NCI-H1092 (cell line): ENCODE data around the gene RUNDC3A.
A peak's percentile ranks its signal among the peaks of the same experiment; 100 is the strongest.
"Not testable (repeated sequence)": the region's sequence is repeated elsewhere in the genome, so short reads cannot be mapped to it uniquely, and the experiment has no call there.

Source experiments
- DNase-seq: peaks from one replicate; lab custom pipeline; 2025; lab: John Stamatoyannopoulos, UW

RUNDC3A gene

DNA sequence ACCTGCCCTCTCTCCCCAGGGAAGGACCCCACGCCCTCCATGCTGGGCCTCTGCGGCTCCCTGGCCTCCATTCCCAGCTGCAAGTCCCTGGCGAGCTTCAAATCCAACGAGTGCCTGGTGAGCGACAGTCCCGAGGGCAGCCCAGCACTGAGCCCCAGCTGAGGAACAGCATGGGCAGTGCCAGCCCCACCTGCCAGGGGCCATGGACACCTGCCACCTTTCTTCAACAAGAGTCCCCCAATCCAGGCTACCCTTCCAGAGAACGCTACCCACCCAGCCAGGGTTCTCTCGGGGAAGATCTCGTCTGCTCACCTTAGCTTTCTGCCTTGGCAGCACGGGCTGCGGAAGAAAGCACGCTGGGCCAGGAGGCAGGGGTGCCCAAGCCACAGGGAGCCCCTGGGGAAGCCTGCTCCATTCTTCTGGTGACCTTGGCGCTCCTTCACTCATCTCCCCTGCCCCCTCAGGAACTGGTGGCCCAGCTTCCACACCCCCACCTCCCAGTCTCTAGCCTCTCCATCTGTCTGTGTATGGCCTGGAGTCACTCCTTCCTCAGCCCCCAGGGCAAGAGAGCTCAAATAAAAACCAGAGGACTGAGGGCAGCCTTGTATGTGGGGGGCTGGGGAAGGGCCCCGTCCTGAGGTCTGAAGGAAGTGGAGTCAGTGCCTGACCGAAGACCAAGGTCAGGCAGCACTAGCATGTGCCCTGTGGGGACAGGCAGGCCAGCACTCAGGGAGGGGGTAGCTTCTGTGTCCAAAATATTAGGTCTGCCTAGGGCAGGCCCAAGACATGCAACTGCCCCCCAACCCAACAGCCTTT lies 9.9 kb downstream of the RUNDC3A start:
- DNase-seq = no peak

DNA sequence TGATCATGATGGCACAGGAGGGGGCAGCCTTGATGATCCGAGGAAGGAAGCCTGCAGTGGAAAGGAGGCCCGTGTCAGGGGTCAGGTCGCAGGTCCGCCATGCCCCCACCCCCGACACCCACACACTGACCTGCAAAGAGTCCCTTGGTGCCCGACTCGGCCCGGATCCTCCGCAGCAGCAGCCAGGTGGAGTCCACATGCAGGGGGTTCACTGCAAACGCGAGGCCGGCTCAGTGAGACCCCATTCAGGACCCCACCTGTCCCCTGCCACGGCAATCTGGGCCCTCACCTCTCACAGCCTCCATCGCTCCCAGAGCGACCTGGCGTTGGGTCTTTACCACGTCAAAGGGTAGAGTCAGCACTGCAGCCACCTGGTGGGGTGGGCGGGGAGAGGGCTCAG lies 11.7 kb downstream of the RUNDC3A start:
- no peak for DNase-seq

- no peak for DNase-seq
Observed at GRCh38 chr17:44321246-44322120, 13.1 kb downstream of the RUNDC3A start.

DNA sequence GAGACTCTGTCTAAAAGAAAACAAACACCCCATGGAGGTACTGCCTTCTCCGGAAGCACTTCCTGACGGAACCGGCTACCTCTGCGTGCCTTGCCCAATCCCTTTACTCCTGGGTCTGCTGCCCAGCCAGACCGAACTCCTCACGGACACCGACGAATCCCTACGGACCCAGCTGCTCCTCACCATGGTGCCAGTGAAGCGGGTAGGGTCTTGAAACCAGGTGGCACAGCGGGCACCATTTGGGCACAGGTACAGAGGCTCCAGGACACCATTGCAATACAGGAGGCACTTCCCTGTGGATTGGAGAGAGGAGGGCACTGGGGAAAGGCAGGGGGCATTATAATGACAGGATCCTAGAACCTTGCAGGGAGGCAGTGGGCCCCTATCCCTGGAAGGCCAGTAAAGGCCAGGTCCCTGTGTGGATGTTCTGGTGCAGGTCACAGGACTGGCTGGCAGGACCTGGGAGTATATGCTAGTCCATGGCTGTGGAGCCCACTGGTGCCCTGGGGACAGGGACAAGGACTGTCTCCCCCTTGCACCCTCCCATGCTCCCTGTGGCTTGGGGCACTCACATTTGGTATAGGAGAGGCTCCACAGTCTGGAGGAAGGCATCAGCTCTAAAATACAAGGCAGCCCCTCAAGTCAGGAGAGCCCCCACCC lies 14.0 kb downstream of the RUNDC3A start:
- DNase-seq = no peak

- DNase-seq = no peak
Observed at GRCh38 chr17:44323359-44324091, 15.1 kb downstream of the RUNDC3A start.

DNA sequence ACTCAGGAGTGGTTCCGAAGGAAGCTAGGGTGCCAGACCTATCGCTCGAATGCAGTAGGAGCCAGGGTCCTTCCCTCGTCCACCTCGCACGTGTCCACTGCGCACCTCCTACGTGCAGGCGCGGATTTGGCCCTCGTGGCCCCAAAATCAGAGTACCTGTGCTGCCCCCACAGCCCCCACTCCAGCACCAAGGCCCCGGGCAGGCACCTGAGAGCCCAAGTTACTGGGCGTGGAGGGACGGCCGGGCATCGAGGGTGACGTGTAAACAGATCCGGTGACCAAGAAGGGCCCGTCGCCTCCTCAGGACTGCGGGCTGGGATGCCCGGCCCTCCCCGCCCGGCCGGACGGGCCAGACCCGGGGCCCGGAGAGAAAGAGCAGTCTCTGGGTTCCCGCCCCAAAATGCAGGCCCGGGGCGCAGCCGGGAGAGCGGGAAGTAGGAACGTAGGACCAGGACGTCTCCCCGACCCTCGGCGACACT lies 15.7 kb downstream of the RUNDC3A start:
- no peak for DNase-seq

DNA sequence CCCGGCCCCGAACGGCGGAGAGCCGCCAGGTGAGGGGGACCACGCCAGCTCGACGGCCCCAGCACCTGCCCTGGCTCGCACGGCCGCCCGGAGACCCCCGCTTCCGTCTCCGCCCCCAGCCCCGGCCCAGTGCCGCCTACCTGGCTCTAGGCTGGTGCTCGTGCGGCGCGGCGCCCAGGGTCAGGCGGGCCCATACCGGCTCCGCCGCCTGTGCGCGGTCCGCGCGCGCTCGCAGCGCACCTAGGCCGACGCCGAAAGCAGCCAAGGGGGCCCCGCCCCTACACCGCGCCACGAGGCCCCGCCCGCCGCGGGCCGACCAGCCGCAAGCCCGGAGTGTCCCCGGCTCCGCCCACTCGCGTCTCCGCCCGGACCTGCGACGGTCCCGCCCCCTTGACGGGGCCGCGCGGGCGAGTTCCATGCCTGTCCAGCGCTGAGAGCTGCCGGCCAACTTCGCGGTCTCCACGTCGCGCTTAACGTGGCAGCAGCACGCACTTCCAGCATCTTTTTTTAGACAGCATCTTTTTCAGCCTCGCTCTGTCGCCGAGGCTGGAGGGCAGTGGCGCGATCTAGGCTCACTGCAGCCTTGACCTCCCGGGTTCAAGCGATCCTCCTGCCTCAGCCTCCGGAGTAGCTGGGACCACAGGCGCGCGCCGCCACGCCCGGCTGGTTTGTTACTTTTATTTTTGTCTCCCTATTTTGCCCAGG lies 16.3 kb downstream of the RUNDC3A start, which contains the start of gene SLC25A39:
Gene SLC25A39, minus strand, starts transcription at position 253 of the 705 bp plus-strand sequence. CDS start 1,261 bp downstream, outside the sequence.
- DNase-seq = peak; percentile 87

- DNase-seq = peak; percentile 94
Observed at GRCh38 chr17:44326861-44327444, 18.6 kb downstream of the RUNDC3A start.

- DNase-seq = no peak
Observed at GRCh38 chr17:44327715-44328449, 19.5 kb downstream of the RUNDC3A start.

DNA sequence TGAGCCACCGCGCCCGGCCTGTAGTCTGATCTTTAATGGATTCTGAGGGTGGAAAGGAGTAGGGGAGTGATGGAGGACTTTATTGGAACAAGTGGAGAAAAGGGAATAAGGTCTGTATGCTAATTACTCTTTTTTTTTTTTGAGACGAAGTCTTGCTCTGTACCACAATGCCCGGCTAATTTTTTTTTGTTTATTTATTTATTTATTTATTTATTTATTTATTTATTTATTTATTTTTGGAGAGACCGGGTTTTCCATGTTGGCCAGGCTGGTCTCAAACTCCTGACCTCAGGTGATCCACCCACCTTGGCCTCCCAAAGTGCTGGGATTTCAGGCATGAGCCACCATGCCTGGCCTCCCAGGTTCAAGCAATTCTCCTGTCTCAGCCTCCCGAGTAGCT lies 21.1 kb downstream of the RUNDC3A start:
- not testable (repeated sequence) for DNase-seq

- not testable (repeated sequence) for DNase-seq
Observed at GRCh38 chr17:44330263-44330662, 21.9 kb downstream of the RUNDC3A start.

GRCh38 chr17:44331249-44331760 lies 22.9 kb downstream of the RUNDC3A start:
- peak; percentile 64 for DNase-seq

DNA sequence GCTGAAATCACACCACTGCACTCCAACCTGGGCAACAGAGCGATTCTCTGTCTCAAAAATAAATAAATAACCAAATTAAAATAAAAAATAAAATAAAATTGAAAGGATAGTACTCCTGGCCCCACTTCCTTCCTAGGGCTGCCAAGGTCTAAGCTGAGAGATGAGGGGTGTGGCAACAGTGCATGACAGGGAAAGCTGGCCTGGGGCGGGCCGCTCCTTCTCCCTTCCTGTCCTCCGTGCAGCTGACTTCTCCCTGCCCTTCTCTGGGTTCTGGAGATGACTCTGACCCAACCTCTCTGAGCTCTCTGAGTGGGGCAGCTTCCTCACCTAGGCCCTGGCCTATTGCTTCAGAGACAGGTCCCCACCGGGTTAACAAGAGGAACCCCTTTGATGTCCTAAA lies 25.0 kb downstream of the RUNDC3A start:
- no peak for DNase-seq

- no peak for DNase-seq
Observed at GRCh38 chr17:44334315-44334714, 25.9 kb downstream of the RUNDC3A start.

- no peak for DNase-seq
Observed at GRCh38 chr17:44334727-44335126, 26.3 kb downstream of the RUNDC3A start.

DNA sequence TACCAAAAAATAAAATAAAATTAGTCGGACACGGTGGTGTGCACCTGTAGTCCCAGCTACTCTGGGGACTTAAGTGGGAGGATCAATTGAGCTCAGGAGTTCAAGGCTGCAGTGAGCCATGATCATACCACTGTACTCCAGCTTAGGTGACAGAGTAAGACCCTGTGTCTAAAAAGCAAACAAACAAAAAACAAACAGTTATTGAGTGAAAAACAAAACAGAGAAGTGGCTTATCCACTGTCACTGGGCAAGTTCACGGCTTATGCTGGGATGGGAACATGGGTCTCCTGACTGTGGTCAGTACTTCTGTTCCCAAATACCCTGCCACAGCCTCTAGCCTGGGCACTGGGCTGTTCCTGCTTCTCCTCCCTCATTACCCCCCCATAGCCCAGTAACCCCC lies 27.2 kb downstream of the RUNDC3A start:
- no peak for DNase-seq

- DNase-seq = no peak
Observed at GRCh38 chr17:44335968-44336367, 27.6 kb downstream of the RUNDC3A start.

DNA sequence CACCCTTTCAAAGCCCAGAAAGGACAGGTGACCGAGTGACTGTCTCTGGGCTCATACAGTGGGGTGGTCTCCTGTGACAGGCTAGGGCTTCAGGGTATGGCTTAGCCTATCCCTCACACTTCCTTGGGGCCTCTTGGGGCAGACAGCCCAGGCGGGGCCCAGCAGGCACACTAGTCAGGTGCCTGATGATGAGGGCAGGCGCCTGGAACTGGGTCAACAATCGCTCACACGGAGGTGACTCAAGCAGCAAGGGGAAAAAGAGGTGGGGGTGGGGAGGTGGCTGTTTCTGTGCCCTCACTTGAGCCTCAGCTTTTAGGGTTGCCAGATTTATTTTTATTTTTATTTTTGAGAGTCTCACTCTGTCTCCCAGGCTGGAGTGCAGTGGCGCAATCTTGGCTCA lies 30.3 kb downstream of the RUNDC3A start:
- DNase-seq = no peak

DNA sequence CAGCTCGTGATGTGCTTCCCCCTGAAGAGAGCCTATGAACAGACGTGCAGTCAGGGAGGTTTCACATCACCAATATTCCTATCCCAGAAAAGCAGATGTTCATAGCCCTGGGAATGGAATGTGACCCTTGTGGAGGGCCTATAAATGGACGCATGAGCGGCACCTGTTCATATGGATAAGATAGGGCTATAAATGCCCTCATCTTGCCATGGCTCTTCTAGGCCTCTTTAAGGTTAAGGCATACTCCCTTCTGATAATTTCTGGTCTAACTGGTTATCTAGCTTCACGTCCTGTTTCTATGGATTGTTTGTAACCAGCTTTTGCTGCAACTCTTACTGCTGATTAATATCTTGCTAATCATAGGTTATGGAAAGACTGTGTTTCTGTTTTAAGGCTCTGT lies 32.2 kb downstream of the RUNDC3A start:
- DNase-seq = not testable (repeated sequence)
